Spleen (tissue), 7 donors: ENCODE data around the gene DUSP9.

Source experiments
- CTCF ChIP-seq, 11 experiments: fragments of 200-600 bp in 7 of 11; fragments of 450-650 bp in 4 of 11; sonication (generic) in 4 of 11; IDR thresholded peaks in 8 of 11; conservative IDR thresholded peaks in 3 of 11; 1 replicate in 7 of 11; 2 replicates in 4 of 11; pipeline versions ENCODE4 v1.4.0 to v1.8.0; 2016 to 2021; ENCODE audit warnings: antibody characterized with exemption in 11 of 11, inconsistent platforms in 4 of 11, mild to moderate bottlenecking in 1 of 11
- POLR2A ChIP-seq, 3 donors: fragments of 450-650 bp; IDR thresholded peaks; one replicate each; pipeline ENCODE4 v1.5.1; 2017; ENCODE audit warnings: antibody characterized with exemption in 3 of 3, mild to moderate bottlenecking in 1 of 3
- donor health status: DM: no; HTN: no; CAD: no; lungs with moderate emphysema.
- donor health status: DM: no; HTN: no; CAD: no.
- donor health status: DM: no; HTN: no; CAD: no.

DNA sequence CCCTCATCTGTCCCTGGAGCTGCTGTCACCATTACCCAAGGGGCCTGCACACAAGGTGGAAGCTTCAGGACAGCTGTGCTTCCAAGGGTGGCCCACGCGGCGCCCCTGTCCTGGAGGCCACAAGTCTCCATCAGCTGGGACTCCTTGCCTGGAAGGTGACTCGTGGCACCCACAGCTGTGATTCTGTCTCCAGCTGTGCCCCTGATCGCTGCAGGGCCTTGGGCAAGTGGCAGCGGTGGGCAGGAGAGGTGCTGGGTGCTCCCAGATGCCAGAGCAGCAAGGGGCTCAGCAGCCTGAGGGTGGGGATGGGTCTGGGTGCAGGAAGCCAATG is 9.0 kb upstream of the DUSP9 start:
- TF ChIP-seq CTCF (IDR thresholded peaks at IDR 0.05 in 8 of 11, conservative IDR thresholded peaks at IDR 0.05 in 3 of 11) (no peak), POLR2A (IDR thresholded peaks at IDR 0.05) (no peak)
